ENCODE results near the gene RAPGEFL1. TPM values are rescaled to one million over a fixed set of nuclear protein-coding genes. Genes with fewer than 3 reads are reported as not detected.

Gene RAPGEFL1
- total RNA-seq, 1 donor from 2014 or later = 6.8 TPM

- peaks cover 37% of the 10 kb centered on the region for H3K36me3 Mint-ChIP-seq
- DNase-seq (ENCODE audit: low spot score) = no peak
- peaks cover 98% of the 10 kb centered on the region for H3K79me2 ChIP-seq (ENCODE audit: low read depth)
- peaks cover 26% of the 10 kb centered on the region for H4K20me1 ChIP-seq (ENCODE audit: low read depth)
- no peak overlapping the region for H2AFZ ChIP-seq (replicated peaks)
- H3K27ac Mint-ChIP-seq = no peak overlapping the region
- peaks cover 3% of the 10 kb centered on the region for H3K27me3 Mint-ChIP-seq (ENCODE audit: insufficient read depth, low read depth)
- no peak overlapping the region for H3K4me3 Mint-ChIP-seq
- H3K9me3 Mint-ChIP-seq = no peaks in the 10 kb centered on the region
- H3K4me3 ChIP-seq = no peak overlapping the region
- H3K27ac ChIP-seq = no peak overlapping the region
- H3K4me1 Mint-ChIP-seq = peaks cover 16% of the 10 kb centered on the region
- no peak overlapping the region for H3K4me2 ChIP-seq
- no peak overlapping the region for H3K9ac ChIP-seq
- H3K9me3 ChIP-seq (ENCODE audit: low read depth) = no peaks in the 10 kb centered on the region
- no peak for TF ChIP-seq EZH2 (IDR thresholded peaks at IDR 0.05)
- TF ChIP-seq, protein P1, sequence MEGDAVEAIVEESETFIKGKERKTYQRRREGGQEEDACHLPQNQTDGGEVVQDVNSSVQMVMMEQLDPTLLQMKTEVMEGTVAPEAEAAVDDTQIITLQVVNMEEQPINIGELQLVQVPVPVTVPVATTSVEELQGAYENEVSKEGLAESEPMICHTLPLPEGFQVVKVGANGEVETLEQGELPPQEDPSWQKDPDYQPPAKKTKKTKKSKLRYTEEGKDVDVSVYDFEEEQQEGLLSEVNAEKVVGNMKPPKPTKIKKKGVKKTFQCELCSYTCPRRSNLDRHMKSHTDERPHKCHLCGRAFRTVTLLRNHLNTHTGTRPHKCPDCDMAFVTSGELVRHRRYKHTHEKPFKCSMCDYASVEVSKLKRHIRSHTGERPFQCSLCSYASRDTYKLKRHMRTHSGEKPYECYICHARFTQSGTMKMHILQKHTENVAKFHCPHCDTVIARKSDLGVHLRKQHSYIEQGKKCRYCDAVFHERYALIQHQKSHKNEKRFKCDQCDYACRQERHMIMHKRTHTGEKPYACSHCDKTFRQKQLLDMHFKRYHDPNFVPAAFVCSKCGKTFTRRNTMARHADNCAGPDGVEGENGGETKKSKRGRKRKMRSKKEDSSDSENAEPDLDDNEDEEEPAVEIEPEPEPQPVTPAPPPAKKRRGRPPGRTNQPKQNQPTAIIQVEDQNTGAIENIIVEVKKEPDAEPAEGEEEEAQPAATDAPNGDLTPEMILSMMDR (IDR thresholded peaks at IDR 0.05) = no peak
- TF ChIP-seq EZH2phosphoT487 (IDR thresholded peaks at IDR 0.05) = no peak
- H3K36me3 ChIP-seq = peaks cover 10% of the 10 kb centered on the region
- peaks cover 18% of the 10 kb centered on the region for H3F3A ChIP-seq (ENCODE audit: low read depth)
- H3K27me3 ChIP-seq = no peaks in the 10 kb centered on the region
- H3K4me1 ChIP-seq = peaks cover 8% of the 10 kb centered on the region
Observed at GRCh38 chr17:40145476-40145875, 31.8 kb upstream of the RAPGEFL1 start.

GRCh38 chr17:40148527-40148926 lies 28.7 kb upstream of the RAPGEFL1 start:
- Mint-ChIP-seq H3K4me1 (no peaks in the 10 kb centered on the region), H3K36me3 (peaks cover 37% of the 10 kb centered on the region), H3K27me3 (ENCODE audit: insufficient read depth, low read depth) (peaks cover 2% of the 10 kb centered on the region), H3K9me3 (no peaks in the 10 kb centered on the region), H3K27ac (no peak overlapping the region), H3K4me3 (no peak overlapping the region)
- no peak overlapping the region for H3K9ac ChIP-seq
- peaks cover 36% of the 10 kb centered on the region for H4K20me1 ChIP-seq (ENCODE audit: low read depth)
- no peak overlapping the region for H3K27ac ChIP-seq
- no peak overlapping the region for H3K4me3 ChIP-seq
- no peak overlapping the region for H3K4me2 ChIP-seq
- TF ChIP-seq, protein P1 (IDR thresholded peaks at IDR 0.05) = no peak
- TF ChIP-seq EZH2 (IDR thresholded peaks at IDR 0.05) = no peak
- no peak for TF ChIP-seq EZH2phosphoT487 (IDR thresholded peaks at IDR 0.05)
- peaks cover 100% of the 10 kb centered on the region for H3K79me2 ChIP-seq (ENCODE audit: low read depth)
- DNase-seq (ENCODE audit: low spot score) = no peak
- H3K4me1 ChIP-seq = no peaks in the 10 kb centered on the region
- H3K27me3 ChIP-seq = no peaks in the 10 kb centered on the region
- no peaks in the 10 kb centered on the region for H3K36me3 ChIP-seq
- peaks cover 3% of the 10 kb centered on the region for H3F3A ChIP-seq (ENCODE audit: low read depth)
- no peak overlapping the region for H2AFZ ChIP-seq (replicated peaks)
- no peaks in the 10 kb centered on the region for H3K9me3 ChIP-seq (ENCODE audit: low read depth)

DNA sequence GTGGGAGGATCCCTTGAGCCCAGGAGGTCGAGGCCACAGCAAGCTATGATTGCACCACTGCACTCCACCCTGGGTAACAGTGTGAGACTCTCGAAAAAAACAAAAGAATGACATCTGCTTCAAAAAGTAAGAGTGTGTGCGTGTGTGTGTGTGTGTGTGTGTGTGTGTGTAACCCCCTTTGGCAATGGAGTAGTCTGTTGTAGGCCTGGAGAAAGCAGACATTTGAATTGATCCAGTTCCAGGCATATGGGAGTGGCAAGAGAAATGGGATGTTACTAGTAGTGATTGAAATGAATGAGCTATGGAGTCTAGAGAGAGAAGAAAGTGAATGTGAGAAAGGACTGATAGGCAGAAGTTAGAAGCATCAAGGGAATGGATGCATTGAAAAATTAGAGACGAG lies 27.0 kb upstream of the RAPGEFL1 start:
- H3K9me3 Mint-ChIP-seq = no peaks in the 10 kb centered on the region
- peaks cover 3% of the 10 kb centered on the region for H3F3A ChIP-seq (ENCODE audit: low read depth)
- no peaks in the 10 kb centered on the region for H3K27me3 ChIP-seq
- no peak overlapping the region for H3K27ac ChIP-seq
- no peak overlapping the region for H3K4me3 Mint-ChIP-seq
- H3K9me3 ChIP-seq (ENCODE audit: low read depth) = no peaks in the 10 kb centered on the region
- no peaks in the 10 kb centered on the region for H3K4me1 Mint-ChIP-seq
- H3K4me3 ChIP-seq = no peak overlapping the region
- peaks cover 2% of the 10 kb centered on the region for H3K27me3 Mint-ChIP-seq (ENCODE audit: insufficient read depth, low read depth)
- peaks cover 40% of the 10 kb centered on the region for H3K36me3 Mint-ChIP-seq
- H3K9ac ChIP-seq = no peak overlapping the region
- no peak for DNase-seq (ENCODE audit: low spot score)
- no peak overlapping the region for H3K27ac Mint-ChIP-seq
- peaks cover 42% of the 10 kb centered on the region for H4K20me1 ChIP-seq (ENCODE audit: low read depth)
- H3K36me3 ChIP-seq = peaks cover 6% of the 10 kb centered on the region
- H2AFZ ChIP-seq (replicated peaks) = no peak overlapping the region
- H3K4me2 ChIP-seq = no peak overlapping the region
- peaks cover 99% of the 10 kb centered on the region for H3K79me2 ChIP-seq (ENCODE audit: low read depth)
- no peaks in the 10 kb centered on the region for H3K4me1 ChIP-seq
- TF ChIP-seq, protein P1 (IDR thresholded peaks at IDR 0.05) = no peak
- TF ChIP-seq EZH2 (IDR thresholded peaks at IDR 0.05) (no peak), EZH2phosphoT487 (IDR thresholded peaks at IDR 0.05) (no peak)

Measured in neural progenitor cell (in vitro differentiated cells).